OCI-LY3 (cell line): Measurements from ENCODE around the gene TAF11L10.
"Not testable (repeated sequence)": the region's sequence is repeated elsewhere in the genome, so short reads cannot be mapped to it uniquely, and the experiment has no call there.

ENCODE experiments used
- H2AFZ ChIP-seq: fragments of 200-600, 300-600 bp; shearing (Covaris generic); 2 replicates; pipeline ENCODE4 v1.6.0; 2014; ENCODE audit warnings: antibody characterized with exemption, low read depth, low read length
- H3K27ac ChIP-seq: fragments of 200-600, 300-600 bp; sonication (generic); 2 replicates; pipeline ENCODE4 v1.5.1; 2014; ENCODE audit warnings: mild to moderate bottlenecking, low read length, moderate library complexity, mixed read lengths
- H3K27me3 ChIP-seq: fragments of 200-600, 300-600 bp; sonication (generic); 2 replicates; pipeline ENCODE4 v1.6.1; 2014; ENCODE audit warnings: low read depth, low read length, mixed read lengths
- H3K36me3 ChIP-seq: fragments of 200-600, 300-600 bp; sonication (generic); replicated peaks from 2 replicates; pipeline ENCODE3; 2014; ENCODE audit warnings: low read depth, low read length, mixed read lengths
- H3K4me1 ChIP-seq: fragments of 300-600, 200-600 bp; sonication (generic); 2 replicates; pipeline ENCODE4 v1.6.1; 2014; ENCODE audit warnings: low read length, mixed read lengths
- H3K4me2 ChIP-seq: fragments of 200-600, 300-600 bp; sonication (generic); 2 replicates; pipeline ENCODE4 v1.6.1; 2014; ENCODE audit warnings: low read length, mixed read lengths
- H3K4me3 ChIP-seq: fragments of 300-600, 200-600 bp; sonication (generic); 2 replicates; pipeline ENCODE4 v1.5.1; 2014; ENCODE audit warnings: antibody characterized with exemption, mild to moderate bottlenecking, low read length, moderate library complexity
- H3K79me2 ChIP-seq: fragments of 300-600, 200-600 bp; shearing (Covaris generic); 2 replicates; pipeline ENCODE4 v1.6.1; 2014; ENCODE audit warnings: mild to moderate bottlenecking, low read length, mixed read lengths
- H3K9ac ChIP-seq: fragments of 300-600, 200-600 bp; shearing (Covaris generic); 2 replicates; pipeline ENCODE4 v1.6.0; 2014; ENCODE audit warnings: mild to moderate bottlenecking, low read length, moderate library complexity
- H3K9me3 ChIP-seq: fragments of 200-600, 300-600 bp; shearing (Covaris generic); 2 replicates; pipeline ENCODE4 v1.6.1; 2014; ENCODE audit warnings: low read length, mixed read lengths; ENCODE audit not compliant: insufficient read depth
- H4K20me1 ChIP-seq: fragments of 200-600, 300-600 bp; sonication (generic); 2 replicates; pipeline ENCODE4 v1.6.1; 2016; ENCODE audit warnings: low read length, mixed read lengths; ENCODE audit not compliant: insufficient read depth
- EZH2phosphoT487 ChIP-seq: fragments of 200-600 bp; shearing (Covaris generic); IDR thresholded peaks from 2 replicates; pipeline ENCODE4 v1.6.1; 2018; ENCODE audit warnings: antibody characterized with exemption, mixed run types, low read depth
- TF ChIP-seq, protein P1 (sequence below): fragments of 200-600, 300-600 bp; sonication (generic); IDR thresholded peaks from 2 replicates; pipeline ENCODE4 v1.5.1; 2014; ENCODE audit warnings: antibody characterized with exemption, low read length, low read depth

Gene TAF11L10

DNA sequence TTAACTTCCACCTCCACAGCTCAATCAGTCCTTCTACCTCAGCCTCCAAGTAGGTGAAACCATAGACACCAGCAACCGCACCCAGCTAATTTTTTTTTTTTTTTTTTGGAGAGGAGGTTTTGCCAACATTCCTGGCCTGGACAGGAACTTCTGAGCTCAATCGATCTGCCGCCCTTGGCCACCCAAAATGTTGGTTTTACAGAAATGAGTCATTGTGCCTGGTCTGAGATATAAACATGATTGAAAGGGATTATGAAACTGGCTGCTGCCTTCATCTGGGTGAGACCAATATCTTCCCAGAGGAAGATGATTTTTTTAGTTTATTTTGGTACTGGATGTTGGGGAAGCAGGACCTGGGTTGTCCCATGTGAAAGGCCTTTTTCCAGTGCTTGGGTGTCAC lies 21.7 kb upstream of the TAF11L10 start:
- TF ChIP-seq, protein P1, sequence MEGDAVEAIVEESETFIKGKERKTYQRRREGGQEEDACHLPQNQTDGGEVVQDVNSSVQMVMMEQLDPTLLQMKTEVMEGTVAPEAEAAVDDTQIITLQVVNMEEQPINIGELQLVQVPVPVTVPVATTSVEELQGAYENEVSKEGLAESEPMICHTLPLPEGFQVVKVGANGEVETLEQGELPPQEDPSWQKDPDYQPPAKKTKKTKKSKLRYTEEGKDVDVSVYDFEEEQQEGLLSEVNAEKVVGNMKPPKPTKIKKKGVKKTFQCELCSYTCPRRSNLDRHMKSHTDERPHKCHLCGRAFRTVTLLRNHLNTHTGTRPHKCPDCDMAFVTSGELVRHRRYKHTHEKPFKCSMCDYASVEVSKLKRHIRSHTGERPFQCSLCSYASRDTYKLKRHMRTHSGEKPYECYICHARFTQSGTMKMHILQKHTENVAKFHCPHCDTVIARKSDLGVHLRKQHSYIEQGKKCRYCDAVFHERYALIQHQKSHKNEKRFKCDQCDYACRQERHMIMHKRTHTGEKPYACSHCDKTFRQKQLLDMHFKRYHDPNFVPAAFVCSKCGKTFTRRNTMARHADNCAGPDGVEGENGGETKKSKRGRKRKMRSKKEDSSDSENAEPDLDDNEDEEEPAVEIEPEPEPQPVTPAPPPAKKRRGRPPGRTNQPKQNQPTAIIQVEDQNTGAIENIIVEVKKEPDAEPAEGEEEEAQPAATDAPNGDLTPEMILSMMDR, result no peak
- TF ChIP-seq EZH2phosphoT487, result no peak
- Histone ChIP-seq H3K4me3 (no peak overlapping the region), H3K27ac (no peak overlapping the region), H3K36me3 (no peaks in the 10 kb centered on the region), H2AFZ (no peak overlapping the region), H3K4me2 (no peak overlapping the region), H4K20me1 (no peaks in the 10 kb centered on the region), H3K9me3 (no peaks in the 10 kb centered on the region), H3K27me3 (no peaks in the 10 kb centered on the region), H3K4me1 (no peaks in the 10 kb centered on the region), H3K79me2 (no peaks in the 10 kb centered on the region), H3K9ac (no peak overlapping the region)

DNA sequence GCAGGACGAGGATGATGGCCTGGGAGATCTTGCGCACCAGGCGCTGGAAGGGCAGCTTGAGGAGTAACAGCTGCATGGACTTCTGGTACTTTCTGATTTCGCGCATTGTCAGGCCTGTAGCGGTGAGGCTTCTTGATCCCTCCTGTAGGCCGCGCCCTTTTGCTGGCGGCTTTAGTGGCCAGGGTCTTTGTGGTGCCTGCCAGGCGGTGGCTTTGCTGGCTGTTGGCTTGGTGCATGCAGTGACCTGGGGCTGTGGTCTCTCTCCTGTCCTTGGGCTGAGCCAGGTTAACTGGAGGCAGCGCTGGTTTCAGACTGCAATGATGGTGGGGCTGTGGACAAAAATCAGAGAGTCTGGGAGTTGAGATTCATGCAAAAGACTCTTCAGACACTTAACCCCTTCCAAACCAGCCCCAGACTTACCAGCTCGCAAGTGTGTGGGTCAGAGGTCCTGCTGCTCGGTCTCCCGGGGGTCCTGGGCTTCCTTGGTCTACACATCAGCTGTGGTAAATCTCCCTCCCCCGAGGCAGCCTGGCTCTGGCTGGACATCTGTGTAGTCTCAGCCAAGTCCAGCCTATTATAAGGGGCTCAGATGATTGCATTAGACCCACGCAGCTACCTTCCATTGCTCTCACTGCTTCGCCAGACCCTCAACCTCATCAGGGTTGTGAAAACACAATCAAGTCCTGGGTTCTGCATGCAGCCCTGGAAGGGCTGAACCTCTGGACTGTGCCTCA lies 17.4 kb upstream of the TAF11L10 start:
- H3K79me2 ChIP-seq, result no peaks in the 10 kb centered on the region
- H3K9me3 ChIP-seq, result no peaks in the 10 kb centered on the region
- H4K20me1 ChIP-seq, result no peaks in the 10 kb centered on the region
- TF ChIP-seq, protein P1, result no peak
- TF ChIP-seq EZH2phosphoT487, result no peak
- no peak overlapping the region for H3K4me2 ChIP-seq
- no peak overlapping the region for H3K9ac ChIP-seq
- H3K27ac ChIP-seq, result no peak overlapping the region
- no peak overlapping the region for H3K4me3 ChIP-seq
- no peaks in the 10 kb centered on the region for H3K4me1 ChIP-seq
- H3K27me3 ChIP-seq, result no peaks in the 10 kb centered on the region
- no peak overlapping the region for H2AFZ ChIP-seq
- H3K36me3 ChIP-seq, result no peaks in the 10 kb centered on the region

DNA sequence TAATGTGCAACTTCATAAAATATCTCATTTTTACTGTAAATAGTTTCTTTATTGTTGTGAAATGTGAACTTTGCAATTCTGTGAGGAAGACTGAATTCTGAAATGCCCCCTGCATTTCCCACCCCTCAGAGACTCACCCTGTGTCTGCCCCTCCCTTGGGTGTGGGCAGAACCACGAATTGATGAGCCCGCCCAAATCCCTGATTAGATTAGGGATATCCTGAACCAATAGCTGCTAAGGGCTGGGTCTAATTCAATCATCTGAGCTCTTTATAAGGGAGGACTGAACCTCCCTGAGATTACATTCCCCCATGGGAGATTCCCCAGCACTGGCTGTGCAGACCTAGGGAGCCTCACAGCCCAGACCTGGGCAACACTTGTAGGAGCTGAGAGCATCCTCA lies 12.5 kb upstream of the TAF11L10 start, which contains the start of gene TAF11L12:
Gene TAF11L12, plus strand, starts transcription at position 301 of the 400 bp plus-strand sequence.
- not testable (repeated sequence) for H3K27me3 ChIP-seq, H3K9me3 ChIP-seq, H2AFZ ChIP-seq, H4K20me1 ChIP-seq, H3K9ac ChIP-seq, H3K36me3 ChIP-seq, H3K4me3 ChIP-seq, H3K4me2 ChIP-seq, H3K27ac ChIP-seq, H3K4me1 ChIP-seq, H3K79me2 ChIP-seq

DNA sequence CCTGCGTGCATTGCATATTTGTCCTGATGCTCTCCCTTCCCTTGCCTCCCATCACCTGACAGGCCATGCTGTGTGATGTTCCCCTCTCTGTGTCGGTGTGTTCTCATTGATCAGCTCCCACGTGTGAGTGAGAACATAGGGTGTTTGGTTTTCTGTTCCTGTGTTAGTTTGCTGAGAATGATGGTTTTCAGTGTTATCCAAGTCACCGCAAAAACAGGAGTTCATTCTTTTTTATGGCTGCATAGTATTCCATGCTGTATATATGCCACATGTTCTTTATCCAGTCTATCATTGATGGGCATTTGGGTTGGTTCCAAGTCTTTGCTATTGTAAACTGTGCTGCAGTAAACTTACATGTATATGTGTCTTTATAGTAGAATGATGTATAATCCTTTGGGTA lies 9.8 kb upstream of the TAF11L10 start:
- not testable (repeated sequence) for H3K9me3 ChIP-seq, H2AFZ ChIP-seq, H3K27ac ChIP-seq, H3K27me3 ChIP-seq, H3K79me2 ChIP-seq, H3K4me3 ChIP-seq, H3K4me1 ChIP-seq, H3K4me2 ChIP-seq, H3K36me3 ChIP-seq, H3K9ac ChIP-seq, H4K20me1 ChIP-seq

DNA sequence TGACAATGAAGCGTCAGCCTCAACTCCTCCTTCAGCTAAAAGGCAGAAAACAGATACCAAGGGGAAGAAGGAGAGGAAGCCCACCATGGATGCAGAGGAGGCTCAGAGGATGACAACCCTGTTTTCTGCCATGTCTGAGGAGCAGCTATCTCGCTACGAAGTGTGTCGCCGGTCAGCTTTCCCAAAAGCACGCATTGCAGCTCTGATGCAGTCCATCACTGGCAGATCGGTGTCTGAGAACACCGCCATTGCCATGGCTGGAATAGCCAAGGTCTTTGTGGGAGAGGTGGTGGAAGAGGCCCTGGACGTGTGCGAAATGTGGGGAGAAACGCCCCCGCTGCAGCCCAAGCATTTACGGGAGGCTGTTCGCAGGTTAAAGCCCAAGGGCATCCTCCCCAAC lies 7.3 kb upstream of the TAF11L10 start:
- Histone ChIP-seq H3K4me1 (no peaks in the 10 kb centered on the region), H3K9me3 (no peaks in the 10 kb centered on the region), H2AFZ (no peak overlapping the region), H3K4me2 (no peak overlapping the region), H4K20me1 (no peaks in the 10 kb centered on the region), H3K36me3 (no peaks in the 10 kb centered on the region), H3K27ac (no peak overlapping the region), H3K4me3 (no peak overlapping the region), H3K79me2 (no peaks in the 10 kb centered on the region), H3K9ac (no peak overlapping the region), H3K27me3 (no peaks in the 10 kb centered on the region)
- TF ChIP-seq, protein P1, result no peak
- TF ChIP-seq EZH2phosphoT487, result no peak

DNA sequence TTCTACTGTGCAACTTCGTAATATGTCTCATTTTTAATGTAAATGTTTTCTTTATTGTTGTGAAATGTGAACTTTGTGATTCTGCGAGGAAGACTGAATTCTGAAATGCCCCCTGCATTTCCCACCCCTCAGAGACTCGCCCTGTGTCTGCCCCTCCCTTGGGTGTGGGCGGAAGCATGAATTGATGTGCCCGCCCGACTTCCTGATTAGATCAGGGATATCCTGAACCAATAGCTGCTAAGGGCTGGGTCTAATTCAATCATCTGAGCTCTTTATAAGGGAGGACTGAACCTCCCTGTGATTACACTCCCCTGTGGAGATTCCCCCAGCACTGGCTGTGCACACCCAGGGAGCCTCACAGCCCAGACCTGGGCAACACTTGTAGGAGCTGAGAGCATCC lies 6.3 kb upstream of the TAF11L10 start, which contains the start of gene TAF11L11:
Gene TAF11L11, plus strand, starts transcription at position 304 of the 400 bp plus-strand sequence.
- H3K79me2 ChIP-seq, H3K27me3 ChIP-seq, H3K27ac ChIP-seq, H3K9ac ChIP-seq, H2AFZ ChIP-seq, H3K36me3 ChIP-seq, H3K9me3 ChIP-seq, H3K4me3 ChIP-seq, H4K20me1 ChIP-seq, H3K4me1 ChIP-seq, H3K4me2 ChIP-seq: not testable (repeated sequence)

DNA sequence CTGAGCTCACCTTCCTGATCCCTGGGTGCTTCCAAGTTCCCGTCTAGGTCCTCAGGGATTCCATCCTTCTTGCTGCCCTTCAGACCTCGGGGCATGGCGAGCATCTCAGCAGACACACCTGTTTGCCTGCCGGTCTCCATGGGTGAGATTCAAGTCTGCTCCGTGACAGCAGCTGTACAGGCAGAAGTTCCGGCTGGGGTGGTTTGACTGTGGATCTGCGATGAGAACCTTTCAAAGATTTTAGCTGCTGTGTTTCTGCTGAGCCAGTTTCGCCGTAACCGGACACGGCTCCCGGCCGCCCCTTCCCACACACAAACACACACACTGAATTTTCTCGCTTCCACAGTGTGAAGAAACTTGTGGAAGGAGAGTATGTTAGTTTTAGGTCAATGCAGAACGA lies 3.4 kb downstream of the TAF11L10 start, which contains the start of gene TAF11L9:
Gene TAF11L9, minus strand, starts transcription at position 140 of the 400 bp plus-strand sequence.
- not testable (repeated sequence) for H3K4me3 ChIP-seq, H3K9ac ChIP-seq, H3K9me3 ChIP-seq, H3K79me2 ChIP-seq, H3K36me3 ChIP-seq, H4K20me1 ChIP-seq, H2AFZ ChIP-seq, H3K4me1 ChIP-seq, H3K4me2 ChIP-seq, H3K27me3 ChIP-seq, H3K27ac ChIP-seq
